Transverse colon (tissue), 4 donors: ENCODE data around the gene PPP1R1B. TPM values are rescaled to one million over a fixed set of nuclear protein-coding genes. Genes with fewer than 3 reads are reported as not detected.

Experiments
- DNase-seq: peaks from one replicate; pipeline ENCODE4 v3.0.0-alpha.2; 2019
- H3K27ac ChIP-seq, 4 donors: fragments of 200-600 bp; sonication (generic); 2 replicates each; pipeline ENCODE4 v1.5.1; 2016 to 2018; ENCODE audit warnings: inconsistent platforms in 4 of 4
- H3K27me3 ChIP-seq: fragments of 200-600 bp; sonication (generic); 2 replicates; pipeline ENCODE4 v1.5.1; 2017; ENCODE audit warnings: inconsistent platforms
- H3K36me3 ChIP-seq, 4 donors: fragments of 200-600 bp; sonication (generic); 2 replicates each; pipeline ENCODE4 v1.5.1; 2017 to 2019; ENCODE audit warnings: inconsistent platforms in 4 of 4
- H3K4me1 ChIP-seq, 4 donors: fragments of 200-600 bp; sonication (generic); 2 replicates each; pipeline ENCODE4 v1.5.1; 2017 to 2020; ENCODE audit warnings: inconsistent platforms in 4 of 4
- H3K4me3 ChIP-seq, 4 donors: fragments of 200-600 bp; sonication (generic); 1 replicate in 1 of 4; 2 replicates in 3 of 4; pipeline versions ENCODE4 v1.5.1 to v1.6.1; 2017 to 2019; ENCODE audit warnings: inconsistent platforms in 4 of 4
- H3K9me3 ChIP-seq, 2 donors: fragments of 200-600 bp; sonication (generic); 2 replicates each; pipeline ENCODE4 v1.5.1; 2017 to 2019; ENCODE audit warnings: inconsistent platforms in 2 of 2
- CTCF ChIP-seq, 5 experiments: fragments of 200-600 bp in 3 of 5; fragments of 450-650 bp in 2 of 5; sonication (generic) in 3 of 5; IDR thresholded peaks; 1 replicate in 2 of 5; 2 replicates in 3 of 5; pipeline ENCODE4 v1.5.1; 2016 to 2017; ENCODE audit warnings: antibody characterized with exemption in 5 of 5, inconsistent platforms in 3 of 5, mild to moderate bottlenecking in 2 of 5, moderate library complexity in 1 of 5
- EP300 ChIP-seq: sonication (generic); formaldehyde crosslinking; IDR thresholded peaks from one replicate; pipeline ENCODE4 v1.6.1; 2017; ENCODE audit warnings: antibody characterized with exemption, low read depth
- POLR2A ChIP-seq: fragments of 450-650 bp; IDR thresholded peaks from one replicate; pipeline ENCODE4 v1.6.1; 2016; ENCODE audit warnings: antibody characterized with exemption, mild to moderate bottlenecking, moderate library complexity
- POLR2AphosphoS5 ChIP-seq, 3 donors: sonication (generic); formaldehyde crosslinking; IDR thresholded peaks; one replicate each; pipeline ENCODE4 v1.6.1; 2016; ENCODE audit warnings: antibody characterized with exemption in 3 of 3
- WGBS, 2 donors: methylation state at CpG; one replicate each; pipeline ENCODE4 v1.1.5; 2018; ENCODE audit warnings: low coverage in 1 of 2; 5-methylcytosine and 5-hydroxymethylcytosine counted together
- in situ Hi-C, 4 donors: fragments of 200-750 bp; cut with MboI; loops; one replicate each; pipeline versions ENCODE4 v1.15.0 to v1.15.1; 2017; ENCODE audit warnings: low sequenced_read_pairs in 3 of 4, low pct_ligation_motif_present in 1 of 4, low pct_unique_long_range_greater_than_20kb in 1 of 4
- intact Hi-C: fragments of 100-400 bp; cut with DNase I; formaldehyde crosslinking; loops from one replicate; pipeline ENCODE4 v1.15.1; 2023; ENCODE audit warnings: low total_unique reads
- total RNA-seq, 4 donors: library from RNA; depleted of rRNA; stranded (reverse); fragments of >200 nt; gene quantifications; one replicate each; pipeline ENCODE4 v1.1.0, GENCODE V29; 2016

PPP1R1B gene
- total RNA-seq, 4 donors from 2014 or later = 125 to 509 (median 223) TPM

- 92% methylated on average over 12 of the region's 12 CpGs; no CpG with 5 or more reads in 1 of the 2 donors for WGBS, 2 donors
- peaks cover 11 to 33% (median 25%) of the 10 kb centered on the region in 4 donors for H3K4me1 ChIP-seq
- TF ChIP-seq CTCF (IDR thresholded peaks at IDR 0.05) (no peak), POLR2AphosphoS5 (IDR thresholded peaks at IDR 0.05) (no peak), POLR2A (no peak), EP300 (no peak)
- H3K27me3 ChIP-seq = no peaks in the 10 kb centered on the region
- no peaks in the 10 kb centered on the region for H3K9me3 ChIP-seq
- no peak overlapping the region for H3K27ac ChIP-seq
- DNase-seq = no peak
- intact Hi-C loops = no loop called here
- in situ Hi-C loops = no loop called here
- no peak overlapping the region for H3K4me3 ChIP-seq
- peaks cover 0 to 13% (median 0%) of the 10 kb centered on the region in 4 donors for H3K36me3 ChIP-seq
These were observed 57.8 kb downstream of the PPP1R1B start for GRCh38 chr17:39684369-39685192.

Other genes with a start within 250 kb of the PPP1R1B start
- 10 to 100 TPM; 13.8 to 49.4 (median 23.1) TPM for gene FBXL20, start 225.3 kb upstream of the PPP1R1B start, total RNA-seq
- 10 to 100 TPM in 3 of 4 donors, 1 to 10 TPM in 1; 4.8 to 20.9 (median 18.7) TPM for gene MED1, start 175.7 kb upstream of the PPP1R1B start, total RNA-seq
- 10 to 100 TPM; 31.4 to 66.5 (median 49.4) TPM for gene CDK12, start 165.5 kb upstream of the PPP1R1B start, total RNA-seq
- not detected for gene NEUROD2, start 19.0 kb upstream of the PPP1R1B start, total RNA-seq
- gene STARD3, start 10.2 kb downstream of the PPP1R1B start, total RNA-seq = 100 to 1,000 TPM in 1 of 4 donors, 10 to 100 TPM in 3; 63.5 to 193 (median 73.2) TPM
- 1 to 10 TPM in 1 of 4 donors, under 1 TPM in 1, not detected in 2; 0.64 to 1.9 TPM for gene TCAP, start 38.4 kb downstream of the PPP1R1B start, total RNA-seq
- 10 to 100 TPM in 1 of 4 donors, 1 to 10 TPM in 2, under 1 TPM in 1; 0.80 to 48.3 (median 1.3) TPM for gene PNMT, start 41.5 kb downstream of the PPP1R1B start, total RNA-seq
- 10 to 100 TPM; 19.9 to 82.6 (median 46.2) TPM for gene PGAP3, start 61.1 kb downstream of the PPP1R1B start, total RNA-seq
- gene ERBB2, start 73.1 kb downstream of the PPP1R1B start, total RNA-seq = 100 to 1,000 TPM; 175 to 439 (median 234) TPM
- 100 to 1,000 TPM in 3 of 4 donors, 10 to 100 TPM in 1; 99.3 to 215 (median 109) TPM for gene MIEN1, start 103.6 kb downstream of the PPP1R1B start, total RNA-seq
- 10 to 100 TPM; 25.9 to 44.5 (median 32.3) TPM for gene GRB7, start 111.0 kb downstream of the PPP1R1B start, total RNA-seq
- gene IKZF3, start 237.4 kb downstream of the PPP1R1B start, total RNA-seq = 10 to 100 TPM in 1 of 4 donors, 1 to 10 TPM in 3; 2.2 to 13.5 (median 3.0) TPM
- gene ZPBP2, start 241.2 kb downstream of the PPP1R1B start, total RNA-seq = under 1 TPM in 1 of 4 donors, not detected in 3; 0.27 TPM